ENCODE results near the gene CCDC121. TPM values are rescaled to one million over a fixed set of nuclear protein-coding genes. Genes with fewer than 3 reads are reported as not detected.

The CCDC121 gene
- total and polyA plus RNA-seq, 10 donors: 1.5 to 7.8 (median 3.6) TPM

DNA sequence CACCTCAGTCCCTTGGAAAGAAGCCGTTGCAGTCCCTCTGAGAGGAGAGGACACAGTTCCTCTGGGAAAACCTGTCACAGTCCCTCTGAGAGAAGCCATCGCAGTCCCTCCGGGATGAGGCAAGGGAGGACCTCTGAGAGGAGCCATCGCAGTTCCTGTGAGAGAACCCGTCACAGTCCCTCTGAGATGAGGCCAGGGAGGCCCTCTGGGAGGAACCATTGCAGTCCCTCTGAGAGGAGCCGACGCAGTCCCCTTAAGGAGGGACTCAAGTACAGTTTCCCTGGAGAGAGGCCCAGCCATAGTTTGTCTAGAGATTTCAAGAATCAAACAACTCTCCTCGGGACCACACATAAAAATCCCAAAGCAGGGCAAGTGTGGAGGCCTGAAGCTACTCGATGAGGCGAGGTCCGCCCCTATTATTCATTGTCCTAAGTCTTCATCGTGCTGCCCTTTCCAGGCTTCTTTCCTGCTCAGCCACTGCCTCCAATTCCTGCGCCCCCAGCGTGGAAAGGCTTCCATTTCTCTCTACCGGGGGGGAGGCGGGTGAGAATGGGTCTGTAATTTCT is 46.6 kb downstream of the CCDC121 start:
- Histone ChIP-seq H3K36me3 (no peaks in the 10 kb centered on the region), H3K9me3 (peaks cover 0 to 36% (median 32%) of the 10 kb centered on the region in 8 donors), H3K27me3 (replicated peaks in 1 of 7) (no peaks in the 10 kb centered on the region), H3K27ac (peak overlapping the region in 7 of 8 donors; percentile 71 to 85 (median 81)), H3K4me3 (peak overlapping the region; percentile 58 to 80 (median 74)), H3K4me1 (peaks cover 10 to 46% (median 29%) of the 10 kb centered on the region in 6 donors)
- intact Hi-C loops (cut with DNase I; ENCODE audit: low total_unique reads): no loop called here
- peak; percentile 74 for DNase-seq
- TF ChIP-seq CTCF (IDR thresholded peaks at IDR 0.05 in 8 of 11, conservative IDR thresholded peaks at IDR 0.05 in 3 of 11) (no peak), POLR2A (IDR thresholded peaks at IDR 0.05) (no peak), POLR2AphosphoS5 (IDR thresholded peaks at IDR 0.05) (no peak)
- 87 to 92% (median 91%) methylated on average over 16 of the region's 16 CpGs for WGBS, 5 donors

GRCh38 chr2:27581417-27582128 is 47.2 kb downstream of the CCDC121 start:
- Histone ChIP-seq H3K9me3 (peaks cover 0 to 42% (median 38%) of the 10 kb centered on the region in 8 donors), H3K36me3 (no peaks in the 10 kb centered on the region), H3K27ac (peak overlapping the region in 3 of 8 donors; percentile 81 to 85 (median 83)), H3K4me1 (peaks cover 7 to 39% (median 29%) of the 10 kb centered on the region in 6 donors), H3K4me3 (no peak overlapping the region), H3K27me3 (replicated peaks in 1 of 7) (no peaks in the 10 kb centered on the region)
- no peak for DNase-seq
- WGBS, 5 donors: 96 to 98% (median 97%) methylated on average over 11 to 19 of the region's 19 CpGs
- TF ChIP-seq CTCF (IDR thresholded peaks at IDR 0.05 in 8 of 11, conservative IDR thresholded peaks at IDR 0.05 in 3 of 11): no peak
- no peak for TF ChIP-seq POLR2AphosphoS5 (IDR thresholded peaks at IDR 0.05)
- TF ChIP-seq POLR2A (IDR thresholded peaks at IDR 0.05): no peak
- intact Hi-C loops (cut with DNase I; ENCODE audit: low total_unique reads): no loop called here

Small RNAs within 50 kb of the gene (small RNA-seq; reads per million reads assigned to genes)
- gene RF00340: 0 reads per million in 4 donors

Other genes with a start within 250 kb of the CCDC121 start
- 10 to 100 TPM; 13.6 to 20.2 (median 17.7) TPM for gene ZNF513, start 248.3 kb downstream of the CCDC121 start, total RNA-seq
- 10 to 100 TPM; 14.2 to 29.0 (median 26.7) TPM for gene ZNF513, start 248.3 kb downstream of the CCDC121 start, polyA plus RNA-seq
- gene PPM1G, start 219.4 kb downstream of the CCDC121 start, total RNA-seq: 10 to 100 TPM; 44.9 to 59.3 (median 49.9) TPM
- 10 to 100 TPM; 36.0 to 51.2 (median 45.0) TPM for gene PPM1G, start 219.4 kb downstream of the CCDC121 start, polyA plus RNA-seq
- gene NRBP1, start 200.4 kb downstream of the CCDC121 start, total RNA-seq: 10 to 100 TPM; 57.8 to 82.0 (median 68.2) TPM
- gene NRBP1, start 200.4 kb downstream of the CCDC121 start, polyA plus RNA-seq: 10 to 100 TPM; 41.8 to 52.9 (median 42.5) TPM
- gene KRTCAP3, start 186.6 kb downstream of the CCDC121 start, total RNA-seq: 1 to 10 TPM in 6 of 7 donors, not detected in 1; 2.2 to 5.4 (median 3.3) TPM
- 1 to 10 TPM; 2.5 to 5.7 (median 4.5) TPM for gene KRTCAP3, start 186.6 kb downstream of the CCDC121 start, polyA plus RNA-seq
- 10 to 100 TPM; 25.1 to 44.3 (median 34.5) TPM for gene IFT172, start 139.3 kb downstream of the CCDC121 start, total RNA-seq
- gene IFT172, start 139.3 kb downstream of the CCDC121 start, polyA plus RNA-seq: 10 to 100 TPM; 14.4 to 48.4 (median 36.1) TPM
- 10 to 100 TPM in 2 of 7 donors, 1 to 10 TPM in 5; 2.6 to 10.9 (median 8.1) TPM for gene FNDC4, start 133.8 kb downstream of the CCDC121 start, total RNA-seq
- 1 to 10 TPM; 3.3 to 7.9 (median 4.2) TPM for gene FNDC4, start 133.8 kb downstream of the CCDC121 start, polyA plus RNA-seq
- gene GCKR, start 132.2 kb downstream of the CCDC121 start, total RNA-seq: 1 to 10 TPM in 6 of 7 donors, under 1 TPM in 1; 0.33 to 6.7 (median 3.3) TPM
- gene GCKR, start 132.2 kb downstream of the CCDC121 start, polyA plus RNA-seq: 1 to 10 TPM in 2 of 3 donors, under 1 TPM in 1; 0.59 to 3.4 (median 3.3) TPM
- 10 to 100 TPM; 31.6 to 61.8 (median 38.4) TPM for gene ZNF512, start 46.0 kb downstream of the CCDC121 start, total RNA-seq
- 10 to 100 TPM; 16.7 to 17.5 (median 17.2) TPM for gene ZNF512, start 46.0 kb downstream of the CCDC121 start, polyA plus RNA-seq
- gene GPN1, start within 50 bp of the CCDC121 start, total RNA-seq: 10 to 100 TPM; 18.0 to 29.4 (median 23.5) TPM
- 10 to 100 TPM; 20.7 to 27.8 (median 24.8) TPM for gene GPN1, start within 50 bp of the CCDC121 start, polyA plus RNA-seq
- gene SUPT7L, start 34.6 kb upstream of the CCDC121 start, total RNA-seq: 10 to 100 TPM; 28.7 to 42.1 (median 31.3) TPM
- 10 to 100 TPM; 22.9 to 31.1 (median 30.7) TPM for gene SUPT7L, start 34.6 kb upstream of the CCDC121 start, polyA plus RNA-seq
- 10 to 100 TPM; 17.3 to 25.4 (median 21.4) TPM for gene SLC4A1AP, start 34.9 kb upstream of the CCDC121 start, total RNA-seq
- 10 to 100 TPM; 10.5 to 13.5 (median 11.1) TPM for gene SLC4A1AP, start 34.9 kb upstream of the CCDC121 start, polyA plus RNA-seq
- gene MRPL33, start 142.7 kb upstream of the CCDC121 start, total RNA-seq: 10 to 100 TPM; 48.3 to 94.6 (median 69.2) TPM
- gene MRPL33, start 142.7 kb upstream of the CCDC121 start, polyA plus RNA-seq: 100 to 1,000 TPM in 2 of 3 donors, 10 to 100 TPM in 1; 95.6 to 166 (median 131) TPM

Data from spleen (tissue), 11 donors.